ENCODE data around the gene CLDN19.
"Not testable (repeated sequence)": the region's sequence is repeated elsewhere in the genome, so short reads cannot be mapped to it uniquely, and the experiment has no call there.

GRCh38 chr1:42722403-42722802 lies 17.6 kb downstream of the CLDN19 start:
- TF ChIP-seq CTCF (IDR thresholded peaks at IDR 0.05; ENCODE audit: low read depth, low read length); EZH2phosphoT487 (IDR thresholded peaks at IDR 0.05; ENCODE audit: low read depth): not testable (repeated sequence)

Measured in OCI-LY3 (cell line).